ENCODE data around the gene MMP17.

MMP17 gene

GRCh38 chr12:131850856-131851559, 22.8 kb downstream of the MMP17 start:
- DNase-seq, result no peak

GRCh38 chr12:131851741-131852550, 23.8 kb downstream of the MMP17 start:
- DNase-seq, result no peak

GRCh38 chr12:131852551-131853299, 24.5 kb downstream of the MMP17 start:
- no peak for DNase-seq

- no peak for DNase-seq
Measured at GRCh38 chr12:131853832-131854797, 25.9 kb downstream of the MMP17 start.

- DNase-seq, result no peak
Measured at GRCh38 chr12:131854861-131855476, 26.8 kb downstream of the MMP17 start.

GRCh38 chr12:131855521-131856142, 27.4 kb downstream of the MMP17 start:
- no peak for DNase-seq

GRCh38 chr12:131856366-131857097, 28.3 kb downstream of the MMP17 start:
- DNase-seq, result no peak

- no peak for DNase-seq
Measured at GRCh38 chr12:131857908-131858850, 30.0 kb downstream of the MMP17 start.

- DNase-seq, result peak; percentile 56
Measured at GRCh38 chr12:131860472-131861260, 32.5 kb downstream of the MMP17 start.

GRCh38 chr12:131861261-131862083, 33.3 kb downstream of the MMP17 start:
- no peak for DNase-seq

GRCh38 chr12:131862084-131862441, 33.9 kb downstream of the MMP17 start:
- DNase-seq, result no peak

- no peak for DNase-seq
Measured at GRCh38 chr12:131862600-131862993, 34.4 kb downstream of the MMP17 start.

GRCh38 chr12:131862994-131863710, 35.0 kb downstream of the MMP17 start:
- DNase-seq, result no peak

GRCh38 chr12:131863711-131864396, 35.7 kb downstream of the MMP17 start:
- no peak for DNase-seq

- no peak for DNase-seq
Measured at GRCh38 chr12:131864469-131864868, 36.3 kb downstream of the MMP17 start.

GRCh38 chr12:131865180-131865875, 37.1 kb downstream of the MMP17 start:
- no peak for DNase-seq
